ENCODE measurements around the gene FSD1.
A peak's percentile ranks its signal among the peaks of the same experiment; 100 is the strongest.
"Not testable (repeated sequence)": the region's sequence is repeated elsewhere in the genome, so short reads cannot be mapped to it uniquely, and the experiment has no call there.

FSD1 gene

GRCh38 chr19:4326837-4327251 is 22.4 kb downstream of the FSD1 start:
- Histone ChIP-seq H3K9ac (no peak overlapping the region), H3K4me3 (no peak overlapping the region), H4K20me1 (no peaks in the 10 kb centered on the region), H3K4me1 (peaks cover 28% of the 10 kb centered on the region), H3K9me3 (peaks cover 4% of the 10 kb centered on the region), H3K27ac (no peak overlapping the region), H3K36me3 (0 out of 2 replicates have a peak, but pooled peaks cover 18% of the 10 kb centered on the region), H3K27me3 (peaks cover 7% of the 10 kb centered on the region; the same call in 1 of the 2 replicates), H3K4me2 (peak overlapping the region; percentile 35)
- TF ChIP-seq Cebpa-rat (IDR thresholded peaks at IDR 0.05): no peak

- Histone ChIP-seq H3K4me1 (peaks cover 28% of the 10 kb centered on the region), H3K9me3 (no peaks in the 10 kb centered on the region), H3K27me3 (peaks cover 7% of the 10 kb centered on the region; the same call in 1 of the 2 replicates), H3K4me2 (peak overlapping the region; percentile 65), H4K20me1 (no peaks in the 10 kb centered on the region), H3K4me3 (no peak overlapping the region), H3K9ac (no peak overlapping the region), H3K36me3 (0 out of 2 replicates have a peak, but pooled peaks cover 17% of the 10 kb centered on the region), H3K27ac (no peak overlapping the region)
- TF ChIP-seq Cebpa-rat (IDR thresholded peaks at IDR 0.05): no peak
Observed at GRCh38 chr19:4327252-4327876, 23.0 kb downstream of the FSD1 start.

- Histone ChIP-seq H3K4me2 (peak overlapping the region; percentile 65), H3K4me1 (peaks cover 28% of the 10 kb centered on the region), H4K20me1 (no peaks in the 10 kb centered on the region), H3K9ac (no peak overlapping the region), H3K27me3 (peaks cover 7% of the 10 kb centered on the region; the same call in 1 of the 2 replicates), H3K4me3 (peak overlapping the region; percentile 50; the same call in 1 of the 2 replicates), H3K27ac (no peak overlapping the region), H3K9me3 (no peaks in the 10 kb centered on the region), H3K36me3 (0 out of 2 replicates have a peak, but pooled peaks cover 13% of the 10 kb centered on the region)
- no peak for TF ChIP-seq Cebpa-rat (IDR thresholded peaks at IDR 0.05)
Observed at GRCh38 chr19:4327877-4328242, 23.5 kb downstream of the FSD1 start.

- H3K9me3 ChIP-seq: no peaks in the 10 kb centered on the region
- H4K20me1 ChIP-seq: no peaks in the 10 kb centered on the region
- TF ChIP-seq Cebpa-rat (IDR thresholded peaks at IDR 0.05): no peak
- H3K4me2 ChIP-seq: peak overlapping the region; percentile 94
- H3K9ac ChIP-seq: peak overlapping the region; percentile 84
- peaks cover 7% of the 10 kb centered on the region; the same call in 1 of the 2 replicates for H3K27me3 ChIP-seq
- H3K4me1 ChIP-seq: peaks cover 28% of the 10 kb centered on the region
- H3K36me3 ChIP-seq: 0 out of 2 replicates have a peak, but pooled peaks cover 7% of the 10 kb centered on the region
- peak overlapping the region; percentile 73 for H3K4me3 ChIP-seq
- peak overlapping the region; percentile 91 for H3K27ac ChIP-seq
Observed at GRCh38 chr19:4328243-4328990, 24.0 kb downstream of the FSD1 start.

- H3K4me3 ChIP-seq: peak overlapping the region; percentile 73
- not testable (repeated sequence) for H3K9me3 ChIP-seq, H3K27me3 ChIP-seq, H3K36me3 ChIP-seq, H4K20me1 ChIP-seq
- peak overlapping the region; percentile 84 for H3K9ac ChIP-seq
- peak overlapping the region; percentile 91 for H3K27ac ChIP-seq
- peak overlapping the region; percentile 94 for H3K4me2 ChIP-seq
- H3K4me1 ChIP-seq: peaks cover 28% of the 10 kb centered on the region
Observed at GRCh38 chr19:4328991-4329681, 24.7 kb downstream of the FSD1 start.

GRCh38 chr19:4329858-4330257 is 25.5 kb downstream of the FSD1 start:
- TF ChIP-seq Cebpa-rat (IDR thresholded peaks at IDR 0.05): no peak
- peaks cover 13% of the 10 kb centered on the region for H3K36me3 ChIP-seq
- no peaks in the 10 kb centered on the region for H4K20me1 ChIP-seq
- H3K4me2 ChIP-seq: no peak overlapping the region
- peaks cover 28% of the 10 kb centered on the region for H3K4me1 ChIP-seq
- no peak overlapping the region for H3K4me3 ChIP-seq
- H3K27ac ChIP-seq: no peak overlapping the region
- peaks cover 4% of the 10 kb centered on the region; the same call in 1 of the 2 replicates for H3K9me3 ChIP-seq
- no peak overlapping the region for H3K9ac ChIP-seq
- H3K27me3 ChIP-seq: peaks cover 7% of the 10 kb centered on the region; the same call in 1 of the 2 replicates

GRCh38 chr19:4334929-4335570 is 30.7 kb downstream of the FSD1 start:
- Histone ChIP-seq H3K27me3 (no peaks in the 10 kb centered on the region), H4K20me1 (no peaks in the 10 kb centered on the region), H3K4me2 (no peak overlapping the region), H3K9ac (no peak overlapping the region), H3K9me3 (peaks cover 5% of the 10 kb centered on the region; the same call in 1 of the 2 replicates), H3K36me3 (peaks cover 20% of the 10 kb centered on the region), H3K4me3 (no peak overlapping the region), H3K27ac (no peak overlapping the region), H3K4me1 (peaks cover 26% of the 10 kb centered on the region)
- TF ChIP-seq Cebpa-rat (IDR thresholded peaks at IDR 0.05): no peak

- Histone ChIP-seq H3K27ac (peak overlapping the region; percentile 81), H3K9me3 (peaks cover 5% of the 10 kb centered on the region; the same call in 1 of the 2 replicates), H3K4me2 (peak overlapping the region; percentile 88), H3K4me1 (peaks cover 23% of the 10 kb centered on the region), H3K36me3 (peaks cover 20% of the 10 kb centered on the region), H3K4me3 (peak overlapping the region; percentile 65), H3K27me3 (no peaks in the 10 kb centered on the region), H4K20me1 (no peaks in the 10 kb centered on the region), H3K9ac (peak overlapping the region; percentile 81)
- no peak for TF ChIP-seq Cebpa-rat (IDR thresholded peaks at IDR 0.05)
Observed at GRCh38 chr19:4337906-4338440, 33.6 kb downstream of the FSD1 start.

All from BLaER1 (cell line).